Measurements from ENCODE around the gene PIGR.

The PIGR gene

GRCh38 chr1:206911064-206911663, 35.1 kb downstream of the PIGR start:
- Histone ChIP-seq H3K4me2 (ENCODE audit: low read length) (no peak overlapping the region), H2AFZ (ENCODE audit: low read depth, low read length) (no peak overlapping the region), H3K27ac (ENCODE audit: low read length) (no peak overlapping the region), H3K4me3 (ENCODE audit: low read length) (no peak overlapping the region), H4K20me1 (ENCODE audit: insufficient read depth, low read length) (no peaks in the 10 kb centered on the region), H3K27me3 (ENCODE audit: low read depth, low read length) (peaks cover 22% of the 10 kb centered on the region), H3K9ac (ENCODE audit: low read length) (no peak overlapping the region), H3K4me1 (ENCODE audit: low read length) (peaks cover 25% of the 10 kb centered on the region), H3K36me3 (replicated peaks; ENCODE audit: low read depth, low read length) (no peaks in the 10 kb centered on the region), H3K9me3 (ENCODE audit: insufficient read depth, low read length) (no peaks in the 10 kb centered on the region), H3K79me2 (ENCODE audit: low read length) (no peaks in the 10 kb centered on the region)
- TF ChIP-seq EZH2phosphoT487 (IDR thresholded peaks at IDR 0.05; ENCODE audit: low read depth) (no peak), CTCF (IDR thresholded peaks at IDR 0.05; ENCODE audit: low read depth, low read length) (peak; percentile 91)

- Histone ChIP-seq H3K36me3 (replicated peaks; ENCODE audit: low read depth, low read length) (no peaks in the 10 kb centered on the region), H3K4me1 (ENCODE audit: low read length) (peaks cover 37% of the 10 kb centered on the region), H3K27me3 (ENCODE audit: low read depth, low read length) (peaks cover 22% of the 10 kb centered on the region), H3K27ac (ENCODE audit: low read length) (no peak overlapping the region), H3K4me3 (ENCODE audit: low read length) (peak overlapping the region; percentile 77), H3K79me2 (ENCODE audit: low read length) (no peaks in the 10 kb centered on the region), H3K9me3 (ENCODE audit: insufficient read depth, low read length) (no peaks in the 10 kb centered on the region), H2AFZ (ENCODE audit: low read depth, low read length) (peak overlapping the region; percentile 55), H3K4me2 (ENCODE audit: low read length) (peak overlapping the region; percentile 84), H4K20me1 (ENCODE audit: insufficient read depth, low read length) (no peaks in the 10 kb centered on the region), H3K9ac (ENCODE audit: low read length) (peak overlapping the region; percentile 46)
- TF ChIP-seq EZH2phosphoT487 (IDR thresholded peaks at IDR 0.05; ENCODE audit: low read depth) (no peak), CTCF (IDR thresholded peaks at IDR 0.05; ENCODE audit: low read depth, low read length) (no peak)
Measured at GRCh38 chr1:206909883-206910318, 36.4 kb downstream of the PIGR start.

GRCh38 chr1:206909161-206909882, 36.9 kb downstream of the PIGR start:
- no peak overlapping the region for H3K27ac ChIP-seq (ENCODE audit: low read length)
- H4K20me1 ChIP-seq (ENCODE audit: insufficient read depth, low read length), result no peaks in the 10 kb centered on the region
- H3K9me3 ChIP-seq (ENCODE audit: insufficient read depth, low read length), result no peaks in the 10 kb centered on the region
- H3K4me2 ChIP-seq (ENCODE audit: low read length), result peak overlapping the region; percentile 84
- no peaks in the 10 kb centered on the region for H3K36me3 ChIP-seq (replicated peaks; ENCODE audit: low read depth, low read length)
- H3K4me1 ChIP-seq (ENCODE audit: low read length), result peaks cover 41% of the 10 kb centered on the region
- H3K27me3 ChIP-seq (ENCODE audit: low read depth, low read length), result peaks cover 22% of the 10 kb centered on the region
- H3K9ac ChIP-seq (ENCODE audit: low read length), result peak overlapping the region; percentile 46
- TF ChIP-seq CTCF (IDR thresholded peaks at IDR 0.05; ENCODE audit: low read depth, low read length) (peak; percentile 23), EZH2phosphoT487 (IDR thresholded peaks at IDR 0.05; ENCODE audit: low read depth) (no peak)
- peak overlapping the region; percentile 55 for H2AFZ ChIP-seq (ENCODE audit: low read depth, low read length)
- no peaks in the 10 kb centered on the region for H3K79me2 ChIP-seq (ENCODE audit: low read length)
- H3K4me3 ChIP-seq (ENCODE audit: low read length), result peak overlapping the region; percentile 77

- Histone ChIP-seq H3K27me3 (ENCODE audit: low read depth, low read length) (peaks cover 22% of the 10 kb centered on the region), H3K9me3 (ENCODE audit: insufficient read depth, low read length) (no peaks in the 10 kb centered on the region), H3K4me3 (ENCODE audit: low read length) (no peak overlapping the region), H3K79me2 (ENCODE audit: low read length) (no peaks in the 10 kb centered on the region), H3K27ac (ENCODE audit: low read length) (no peak overlapping the region), H3K4me2 (ENCODE audit: low read length) (no peak overlapping the region), H2AFZ (ENCODE audit: low read depth, low read length) (no peak overlapping the region), H3K36me3 (replicated peaks; ENCODE audit: low read depth, low read length) (no peaks in the 10 kb centered on the region), H4K20me1 (ENCODE audit: insufficient read depth, low read length) (no peaks in the 10 kb centered on the region), H3K9ac (ENCODE audit: low read length) (no peak overlapping the region), H3K4me1 (ENCODE audit: low read length) (peaks cover 41% of the 10 kb centered on the region)
- TF ChIP-seq EZH2phosphoT487 (IDR thresholded peaks at IDR 0.05; ENCODE audit: low read depth), result no peak
- no peak for TF ChIP-seq CTCF (IDR thresholded peaks at IDR 0.05; ENCODE audit: low read depth, low read length)
Measured at GRCh38 chr1:206908038-206908437, 38.2 kb downstream of the PIGR start.
